Activated naive CD4-positive, alpha-beta T cell treated with Interleukin-2 at 50 U/mL for 16 hours (primary cell): Measurements from ENCODE around the gene SERPINB7.
A peak's percentile ranks its signal among the peaks of the same experiment; 100 is the strongest.

ENCODE experiments used
- DNase-seq: peaks from one replicate; pipeline ENCODE4 v3.0.0-alpha.2; 2020

The SERPINB7 gene

GRCh38 chr18:63788447-63789096 lies 13.4 kb downstream of the SERPINB7 start:
- DNase-seq, result peak; percentile 50

- no peak for DNase-seq
Observed at GRCh38 chr18:63789327-63789726, 14.1 kb downstream of the SERPINB7 start.

GRCh38 chr18:63795606-63796005 lies 20.4 kb downstream of the SERPINB7 start:
- DNase-seq, result no peak

GRCh38 chr18:63799189-63799588 lies 24.0 kb downstream of the SERPINB7 start:
- no peak for DNase-seq

GRCh38 chr18:63801343-63801742 lies 26.1 kb downstream of the SERPINB7 start:
- DNase-seq, result no peak

- no peak for DNase-seq
Observed at GRCh38 chr18:63808125-63808524, 32.9 kb downstream of the SERPINB7 start.

GRCh38 chr18:63817441-63818051 lies 42.3 kb downstream of the SERPINB7 start:
- DNase-seq, result no peak

GRCh38 chr18:63818212-63818611 lies 43.0 kb downstream of the SERPINB7 start:
- DNase-seq, result no peak

- DNase-seq, result no peak
Observed at GRCh38 chr18:63819786-63820185, 44.6 kb downstream of the SERPINB7 start.

- no peak for DNase-seq
Observed at GRCh38 chr18:63820694-63821093, 45.5 kb downstream of the SERPINB7 start.

- peak; percentile 26 for DNase-seq
Observed at GRCh38 chr18:63823516-63824219, 48.5 kb downstream of the SERPINB7 start.

- no peak for DNase-seq
Observed at GRCh38 chr18:63824220-63824525, 49.0 kb downstream of the SERPINB7 start.

- no peak for DNase-seq
Observed at GRCh38 chr18:63828120-63828519, 52.9 kb downstream of the SERPINB7 start.

- no peak for DNase-seq
Observed at GRCh38 chr18:63828656-63829055, 53.4 kb downstream of the SERPINB7 start.

- DNase-seq, result no peak
Observed at GRCh38 chr18:63829886-63830285, 54.7 kb downstream of the SERPINB7 start.

GRCh38 chr18:63831080-63831788 lies 56.0 kb downstream of the SERPINB7 start:
- DNase-seq, result no peak

GRCh38 chr18:63832470-63832869 lies 57.3 kb downstream of the SERPINB7 start:
- DNase-seq, result no peak

GRCh38 chr18:63834471-63835113 lies 59.4 kb downstream of the SERPINB7 start:
- DNase-seq, result no peak

- no peak for DNase-seq
Observed at GRCh38 chr18:63836456-63836855, 61.2 kb downstream of the SERPINB7 start.

GRCh38 chr18:63837590-63837989 lies 62.4 kb downstream of the SERPINB7 start:
- no peak for DNase-seq

- no peak for DNase-seq
Observed at GRCh38 chr18:63843008-63843407, 67.8 kb downstream of the SERPINB7 start.

GRCh38 chr18:63844254-63844653 lies 69.0 kb downstream of the SERPINB7 start:
- no peak for DNase-seq

GRCh38 chr18:63848159-63848558 lies 72.9 kb downstream of the SERPINB7 start:
- no peak for DNase-seq
